GM19468 (cell line): ENCODE measurements around the gene DNAH2.

Experiments
- ATAC-seq: cut with Tn5 transposase; IDR thresholded peaks from one replicate; pipeline ENCODE4 v1.9.1; 2021; ENCODE audit warnings: mild to moderate bottlenecking, moderate library complexity, moderate number of reproducible peaks; ENCODE audit not compliant: unreplicated experiment; ENCODE audit errors: extremely low read depth

Gene DNAH2, protein sequence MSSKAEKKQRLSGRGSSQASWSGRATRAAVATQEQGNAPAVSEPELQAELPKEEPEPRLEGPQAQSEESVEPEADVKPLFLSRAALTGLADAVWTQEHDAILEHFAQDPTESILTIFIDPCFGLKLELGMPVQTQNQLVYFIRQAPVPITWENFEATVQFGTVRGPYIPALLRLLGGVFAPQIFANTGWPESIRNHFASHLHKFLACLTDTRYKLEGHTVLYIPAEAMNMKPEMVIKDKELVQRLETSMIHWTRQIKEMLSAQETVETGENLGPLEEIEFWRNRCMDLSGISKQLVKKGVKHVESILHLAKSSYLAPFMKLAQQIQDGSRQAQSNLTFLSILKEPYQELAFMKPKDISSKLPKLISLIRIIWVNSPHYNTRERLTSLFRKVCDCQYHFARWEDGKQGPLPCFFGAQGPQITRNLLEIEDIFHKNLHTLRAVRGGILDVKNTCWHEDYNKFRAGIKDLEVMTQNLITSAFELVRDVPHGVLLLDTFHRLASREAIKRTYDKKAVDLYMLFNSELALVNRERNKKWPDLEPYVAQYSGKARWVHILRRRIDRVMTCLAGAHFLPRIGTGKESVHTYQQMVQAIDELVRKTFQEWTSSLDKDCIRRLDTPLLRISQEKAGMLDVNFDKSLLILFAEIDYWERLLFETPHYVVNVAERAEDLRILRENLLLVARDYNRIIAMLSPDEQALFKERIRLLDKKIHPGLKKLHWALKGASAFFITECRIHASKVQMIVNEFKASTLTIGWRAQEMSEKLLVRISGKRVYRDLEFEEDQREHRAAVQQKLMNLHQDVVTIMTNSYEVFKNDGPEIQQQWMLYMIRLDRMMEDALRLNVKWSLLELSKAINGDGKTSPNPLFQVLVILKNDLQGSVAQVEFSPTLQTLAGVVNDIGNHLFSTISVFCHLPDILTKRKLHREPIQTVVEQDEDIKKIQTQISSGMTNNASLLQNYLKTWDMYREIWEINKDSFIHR (N-terminal part only)

GRCh38 chr17:7716901-7717755 is at the start of gene DNAH2:
Gene DNAH2 (plus strand): TSS chr17:7717744. CDS start chr17:7719735, 1,991 bp downstream.
- ATAC-seq: no peak

GRCh38 chr17:7668482-7668881 is 49.1 kb upstream of the DNAH2 start:
- no peak for ATAC-seq

DNA sequence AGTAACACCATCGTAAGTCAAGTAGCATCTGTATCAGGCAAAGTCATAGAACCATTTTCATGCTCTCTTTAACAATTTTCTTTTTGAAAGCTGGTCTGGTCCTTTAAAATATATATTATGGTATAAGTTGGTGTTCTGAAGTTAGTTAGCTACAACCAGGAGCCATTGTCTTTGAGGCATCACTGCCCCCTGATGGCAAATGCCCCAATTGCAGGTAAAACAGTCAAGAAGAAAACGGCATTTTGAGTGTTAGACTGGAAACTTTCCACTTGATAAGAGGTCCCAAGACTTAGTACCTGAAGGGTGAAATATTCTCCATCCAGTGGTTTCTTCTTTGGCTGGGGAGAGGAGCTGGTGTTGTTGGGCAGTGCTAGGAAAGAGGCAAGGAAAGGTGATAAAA is 44.3 kb upstream of the DNAH2 start:
- ATAC-seq: no peak

- no peak for ATAC-seq
Measured at GRCh38 chr17:7674934-7675333, 42.6 kb upstream of the DNAH2 start.

- no peak for ATAC-seq
Measured at GRCh38 chr17:7676533-7676932, 41.0 kb upstream of the DNAH2 start.

- ATAC-seq: no peak
Measured at GRCh38 chr17:7677388-7678067, 40.0 kb upstream of the DNAH2 start.

DNA sequence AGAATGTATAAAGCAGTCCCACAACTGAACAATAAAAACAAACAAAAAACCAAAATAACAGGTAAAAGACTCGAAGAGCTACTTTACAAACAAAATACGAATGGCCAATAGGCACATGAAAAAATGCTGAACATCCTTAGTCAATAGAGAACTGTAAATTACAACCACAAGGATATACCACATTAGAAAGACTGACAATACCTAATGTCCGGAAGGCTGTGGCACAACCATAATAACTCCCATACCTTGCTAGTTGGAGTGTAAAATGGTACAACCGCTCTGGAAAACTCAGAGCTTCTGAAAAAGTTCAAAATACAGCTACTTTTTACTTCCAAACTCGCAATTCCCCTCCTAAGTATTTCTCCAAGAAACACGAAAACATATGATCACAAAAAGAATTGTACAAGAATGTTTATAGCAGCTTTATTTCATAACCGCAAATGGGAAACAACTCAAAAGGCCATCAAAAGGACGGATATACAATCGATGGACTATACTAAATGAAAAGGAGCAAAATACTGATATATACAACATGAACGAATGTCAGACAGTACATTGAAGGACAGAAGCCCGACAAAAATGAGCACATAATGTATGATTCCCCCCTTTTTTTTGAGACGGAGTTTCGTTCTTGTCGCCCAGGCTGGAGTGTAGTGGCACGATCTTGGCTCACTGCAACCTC is 32.6 kb upstream of the DNAH2 start:
- no peak for ATAC-seq

DNA sequence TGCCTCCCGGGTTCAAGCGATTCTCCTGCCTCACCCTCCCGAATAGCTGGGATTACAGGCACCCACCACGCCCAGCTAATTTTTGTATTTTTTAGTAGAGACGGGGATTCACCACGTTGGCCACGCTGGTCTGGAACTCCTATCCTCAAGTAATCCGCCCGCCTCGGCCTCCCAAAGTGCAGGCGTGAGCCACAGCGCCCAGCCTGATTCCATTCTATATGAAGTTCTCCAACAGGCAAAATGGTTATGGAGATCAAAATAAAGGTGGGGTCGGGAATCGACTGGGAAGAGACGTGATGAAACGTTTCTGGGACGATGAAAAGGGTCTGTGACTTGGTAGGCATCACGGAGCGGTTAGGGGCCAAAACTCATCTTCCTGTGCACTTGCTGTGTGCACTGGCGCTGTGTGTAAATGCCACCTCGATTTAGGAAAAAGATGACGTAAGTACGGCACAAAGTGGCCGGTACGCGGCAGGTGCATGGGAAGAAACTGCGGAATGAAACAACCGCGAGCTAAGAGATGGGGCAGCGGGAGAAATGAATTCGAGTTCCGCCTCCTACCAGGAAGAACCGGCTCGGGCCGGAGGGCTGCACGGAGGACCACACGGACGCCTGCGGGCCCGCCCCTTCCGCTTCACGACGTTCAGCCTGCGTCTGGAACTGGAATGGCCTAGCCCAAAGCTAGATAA is 31.9 kb upstream of the DNAH2 start:
- no peak for ATAC-seq

DNA sequence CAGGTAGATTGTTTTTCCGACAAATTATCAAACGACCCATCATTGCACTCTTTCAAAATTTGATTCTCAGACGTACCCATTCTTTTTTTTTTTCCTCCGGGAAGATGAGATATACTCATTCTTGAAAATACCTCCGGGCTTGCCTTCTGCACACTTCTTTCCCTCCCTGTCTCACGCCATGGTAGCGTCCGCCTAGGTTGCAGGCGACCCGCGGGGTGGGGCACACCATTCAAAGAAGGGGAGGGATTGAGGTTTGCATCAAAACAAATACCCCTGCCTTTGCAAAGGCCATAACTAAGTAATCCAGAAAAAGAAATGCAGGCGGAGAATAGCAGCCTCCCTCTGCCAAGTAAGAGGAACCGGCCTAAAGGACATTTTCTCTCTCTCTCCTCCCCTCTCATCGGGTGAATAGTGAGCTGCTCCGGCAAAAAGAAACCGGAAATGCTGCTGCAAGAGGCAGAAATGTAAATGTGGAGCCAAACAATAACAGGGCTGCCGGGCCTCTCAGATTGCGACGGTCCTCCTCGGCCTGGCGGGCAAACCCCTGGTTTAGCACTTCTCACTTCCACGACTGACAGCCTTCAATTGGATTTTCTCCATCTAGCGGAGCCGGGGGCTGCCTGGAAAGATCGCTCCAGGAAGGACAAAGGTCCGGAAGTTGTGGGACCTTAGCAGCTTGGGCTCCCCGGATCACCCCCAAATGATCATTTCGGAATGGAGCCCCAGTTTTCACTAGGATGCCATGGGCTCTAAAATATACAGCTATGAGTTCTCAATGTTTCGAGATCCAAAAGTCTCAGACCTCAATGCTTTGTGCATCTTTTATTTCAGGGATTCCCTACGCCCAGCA is 31.1 kb upstream of the DNAH2 start:
- ATAC-seq: no peak

GRCh38 chr17:7687072-7687907 is 30.3 kb upstream of the DNAH2 start, which contains the start of gene TP53:
Gene TP53 (minus strand): TSS chr17:7687490. CDS start chr17:7676594, 10,896 bp downstream.
- no peak for ATAC-seq

DNA sequence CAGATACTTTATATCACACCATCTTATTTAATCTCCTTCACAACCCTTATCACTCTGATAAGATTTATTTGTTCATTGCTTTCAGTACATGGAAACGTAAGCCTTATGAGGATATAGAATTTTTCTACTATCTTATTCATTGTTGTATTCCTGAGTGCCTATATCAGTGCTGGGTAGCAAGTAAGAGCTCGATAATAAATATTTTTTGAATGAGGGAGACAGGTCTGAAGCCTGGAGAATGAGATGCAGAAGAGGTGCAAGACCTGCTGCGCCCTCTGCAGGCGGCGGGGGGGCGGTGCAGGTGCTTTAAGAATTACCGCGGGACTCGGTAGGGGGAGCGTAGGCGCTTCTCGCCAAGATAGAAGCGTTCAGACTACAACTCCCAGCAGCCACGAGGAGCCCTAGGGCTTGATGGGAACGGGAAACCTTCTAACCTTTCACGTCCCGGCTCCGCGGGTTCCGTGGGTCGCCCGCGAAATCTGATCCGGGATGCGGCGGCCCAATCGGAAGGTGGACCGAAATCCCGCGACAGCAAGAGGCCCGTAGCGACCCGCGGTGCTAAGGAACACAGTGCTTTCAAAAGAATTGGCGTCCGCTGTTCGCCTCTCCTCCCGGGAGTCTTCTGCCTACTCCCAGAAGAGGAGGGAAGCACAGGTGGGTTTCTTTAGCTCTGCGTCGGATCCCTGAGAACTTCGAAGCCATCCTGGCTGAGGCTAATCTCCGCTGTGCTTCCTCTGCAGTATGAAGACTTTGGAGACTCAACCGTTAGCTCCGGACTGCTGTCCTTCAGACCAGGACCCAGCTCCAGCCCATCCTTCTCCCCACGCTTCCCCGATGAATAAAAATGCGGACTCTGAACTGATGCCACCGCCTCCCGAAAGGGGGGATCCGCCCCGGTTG is 29.4 kb upstream of the DNAH2 start, which contains the start of gene WRAP53:
TSS of gene WRAP53 (plus strand) at position 570 of the 900 bp plus-strand sequence. CDS start at position 742, 172 bp downstream.
- ATAC-seq: peak; percentile 75

- no peak for ATAC-seq
Measured at GRCh38 chr17:7688808-7689316, 28.7 kb upstream of the DNAH2 start.

DNA sequence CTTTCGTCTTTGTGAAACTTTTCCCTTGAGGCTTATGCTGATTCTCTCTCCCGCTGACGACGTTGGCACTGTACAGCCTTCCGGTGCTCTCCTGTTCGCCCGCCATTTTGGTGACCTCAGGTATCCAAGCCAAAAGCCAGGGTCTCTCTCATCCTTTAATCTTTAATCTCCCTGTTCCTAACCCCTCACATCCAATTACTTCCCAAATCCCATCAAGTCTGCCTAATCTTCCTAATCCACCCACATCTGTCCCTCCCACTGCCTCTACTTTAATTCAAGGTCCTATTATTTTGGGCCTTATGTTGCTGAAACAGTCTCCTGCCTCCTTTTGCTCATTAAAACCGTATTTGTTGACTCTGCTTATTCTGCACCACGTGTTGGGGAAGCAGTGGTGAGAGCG is 22.0 kb upstream of the DNAH2 start:
- ATAC-seq: no peak

- ATAC-seq: no peak
Measured at GRCh38 chr17:7697828-7698588, 19.5 kb upstream of the DNAH2 start.

DNA sequence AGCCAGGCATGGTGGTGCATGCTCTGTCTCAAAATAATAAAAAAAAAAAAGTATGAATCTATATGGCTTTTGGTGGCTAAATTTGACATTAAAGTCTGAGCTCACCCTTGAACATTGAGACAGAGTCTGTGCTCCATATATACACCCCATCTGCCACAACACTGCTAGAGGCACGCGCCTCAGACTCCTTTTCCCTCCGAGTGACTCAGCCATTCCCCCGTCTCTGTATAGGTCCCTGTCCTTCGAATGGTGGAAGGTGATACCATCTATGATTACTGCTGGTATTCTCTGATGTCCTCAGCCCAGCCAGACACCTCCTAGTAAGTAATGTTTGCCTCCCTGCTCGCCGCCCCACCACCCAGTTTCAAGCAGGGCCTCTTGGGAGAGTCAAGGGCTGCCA is 17.0 kb upstream of the DNAH2 start:
- ATAC-seq: no peak
